Upper lobe of left lung (tissue), 4 donors: ENCODE results near the gene ADAM19.

Experiments used
- CTCF ChIP-seq, 6 experiments: fragments of 450-650 bp in 4 of 6; fragments of 200-600 bp in 2 of 6; sonication (generic) in 2 of 6; IDR thresholded peaks; one replicate each; pipeline ENCODE4 v1.5.1; 2016 to 2019; ENCODE audit warnings: antibody characterized with exemption in 6 of 6
- POLR2A ChIP-seq, 4 donors: fragments of 450-650 bp; IDR thresholded peaks; one replicate each; pipeline ENCODE4 v1.5.1; 2016 to 2017; ENCODE audit warnings: antibody characterized with exemption in 4 of 4, mild to moderate bottlenecking in 2 of 4

DNA sequence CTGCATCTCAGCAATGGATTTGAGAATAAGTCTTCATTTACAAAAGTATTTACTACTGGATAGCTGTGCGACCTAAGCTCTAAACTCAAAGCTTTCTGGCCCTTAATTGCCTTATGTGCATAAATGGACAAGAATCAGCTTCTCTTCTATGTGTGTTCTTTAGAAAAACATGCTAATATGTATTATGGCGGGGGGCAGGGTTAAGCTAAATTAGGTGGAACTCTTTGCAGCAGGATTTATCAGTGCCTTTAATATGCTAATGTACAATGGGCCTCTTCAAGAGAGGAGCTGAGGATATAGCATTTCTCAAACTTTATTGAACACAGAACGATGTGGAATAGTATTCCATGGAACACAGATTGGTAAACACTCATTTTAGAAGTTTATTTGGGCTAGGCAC lies 125.6 kb downstream of the ADAM19 start:
- TF ChIP-seq POLR2A (IDR thresholded peaks at IDR 0.05): no peak
- TF ChIP-seq CTCF (IDR thresholded peaks at IDR 0.05): no peak
